Endometrial microvascular endothelial cells (primary cell): ENCODE results near the gene CEND1. TPM values are rescaled to one million over a fixed set of nuclear protein-coding genes. Genes with fewer than 3 reads are reported as not detected.

Source experiments
- in situ Hi-C: cut with HindIII; loops from 2 replicates; pipeline ENCODE4 v1.10.0; 2017; ENCODE audit warnings: low sequenced_read_pairs, low pct_unique_long_range_greater_than_20kb; ENCODE audit errors: inconsistent ontology term
- total RNA-seq: library from RNA; depleted of rRNA; stranded (reverse); fragments of >200 nt; gene quantifications from one replicate; pipeline ENCODE4 v1.2.3, GENCODE V29; 2015; ENCODE audit errors: inconsistent ontology term

Gene CEND1
- total RNA-seq, 1 donor from 2014 or later, result 0.46 TPM

GRCh38 chr11:815675-816432 is 26.0 kb upstream of the CEND1 start:
- in situ Hi-C loops, result no loop called here

GRCh38 chr11:813456-814096 is 23.7 kb upstream of the CEND1 start:
- in situ Hi-C loops, result no loop called here

- in situ Hi-C loops, result no loop called here
Measured at GRCh38 chr11:813072-813455, 23.2 kb upstream of the CEND1 start.

GRCh38 chr11:812390-812789 is 22.5 kb upstream of the CEND1 start:
- in situ Hi-C loops, result no loop called here

GRCh38 chr11:811446-812245 is 21.8 kb upstream of the CEND1 start:
- in situ Hi-C loops, result no loop called here

- in situ Hi-C loops, result no loop called here
Measured at GRCh38 chr11:810040-810567, 20.2 kb upstream of the CEND1 start.

- in situ Hi-C loops, result no loop called here
Measured at GRCh38 chr11:809287-810039, 19.6 kb upstream of the CEND1 start, which contains the start of gene RPLP2. RPLP2 (plus strand) TSS chr11:809967; CDS start chr11:810235, 268 bp downstream.

- in situ Hi-C loops, result no loop called here
Measured at GRCh38 chr11:808427-809286, 18.8 kb upstream of the CEND1 start.

- in situ Hi-C loops, result no loop called here
Measured at GRCh38 chr11:804599-804964, 14.7 kb upstream of the CEND1 start.

- in situ Hi-C loops, result no loop called here
Measured at GRCh38 chr11:803770-804598, 14.1 kb upstream of the CEND1 start.

GRCh38 chr11:803467-803742 is 13.5 kb upstream of the CEND1 start:
- in situ Hi-C loops, result no loop called here

- in situ Hi-C loops, result no loop called here
Measured at GRCh38 chr11:802693-803466, 13.0 kb upstream of the CEND1 start.

- in situ Hi-C loops, result no loop called here
Measured at GRCh38 chr11:802018-802617, 12.2 kb upstream of the CEND1 start.

GRCh38 chr11:801097-801780 is 11.3 kb upstream of the CEND1 start:
- in situ Hi-C loops, result no loop called here

GRCh38 chr11:800473-800872 is 10.6 kb upstream of the CEND1 start:
- in situ Hi-C loops, result no loop called here
